GM11168 (cell line): ENCODE data around the gene NCAPH2.

Experiments
- in situ Hi-C: fragments of 300-500 bp; cut with MboI; formaldehyde crosslinking; loops from one replicate; pipeline ENCODE4 v1.12.0; 2022; ENCODE audit warnings: low sequenced_read_pairs; ENCODE audit not compliant: unreplicated experiment

The NCAPH2 gene

DNA sequence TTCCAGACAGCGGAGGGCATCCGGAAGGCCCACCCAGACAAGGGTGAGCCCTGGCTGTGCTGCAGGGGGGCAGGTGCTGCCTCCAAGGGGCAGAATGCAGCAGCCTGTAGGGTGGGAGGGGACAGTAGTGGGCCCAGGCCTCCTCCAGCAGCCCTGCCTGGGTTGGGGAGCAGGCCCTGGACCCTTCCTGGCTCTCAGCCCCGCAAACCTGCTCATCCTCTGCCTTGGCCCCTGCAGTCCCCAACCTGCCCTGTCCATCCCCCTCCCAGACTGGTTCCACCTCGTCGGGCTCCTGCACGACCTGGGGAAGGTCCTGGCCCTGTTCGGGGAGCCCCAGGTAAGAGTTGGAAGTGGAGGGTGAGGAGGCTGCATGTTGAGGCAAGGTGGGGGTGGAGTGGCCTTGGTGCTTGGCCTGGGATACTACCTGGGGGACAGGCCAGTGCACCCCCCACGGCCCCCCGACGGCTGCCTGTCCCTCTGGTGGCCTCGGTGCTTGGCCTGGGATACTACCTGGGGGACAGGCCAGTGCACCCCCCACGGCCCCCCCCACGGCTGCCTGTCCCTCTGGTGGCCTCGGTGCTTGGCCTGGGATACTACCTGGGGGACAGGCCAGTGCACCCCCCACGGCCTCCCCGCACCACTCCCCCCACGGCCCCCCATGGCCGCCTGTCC lies 19.9 kb upstream of the NCAPH2 start:
- in situ Hi-C loops = no loop called here

- in situ Hi-C loops = no loop called here
Measured at GRCh38 chr22:50488886-50489285, 19.1 kb upstream of the NCAPH2 start.

DNA sequence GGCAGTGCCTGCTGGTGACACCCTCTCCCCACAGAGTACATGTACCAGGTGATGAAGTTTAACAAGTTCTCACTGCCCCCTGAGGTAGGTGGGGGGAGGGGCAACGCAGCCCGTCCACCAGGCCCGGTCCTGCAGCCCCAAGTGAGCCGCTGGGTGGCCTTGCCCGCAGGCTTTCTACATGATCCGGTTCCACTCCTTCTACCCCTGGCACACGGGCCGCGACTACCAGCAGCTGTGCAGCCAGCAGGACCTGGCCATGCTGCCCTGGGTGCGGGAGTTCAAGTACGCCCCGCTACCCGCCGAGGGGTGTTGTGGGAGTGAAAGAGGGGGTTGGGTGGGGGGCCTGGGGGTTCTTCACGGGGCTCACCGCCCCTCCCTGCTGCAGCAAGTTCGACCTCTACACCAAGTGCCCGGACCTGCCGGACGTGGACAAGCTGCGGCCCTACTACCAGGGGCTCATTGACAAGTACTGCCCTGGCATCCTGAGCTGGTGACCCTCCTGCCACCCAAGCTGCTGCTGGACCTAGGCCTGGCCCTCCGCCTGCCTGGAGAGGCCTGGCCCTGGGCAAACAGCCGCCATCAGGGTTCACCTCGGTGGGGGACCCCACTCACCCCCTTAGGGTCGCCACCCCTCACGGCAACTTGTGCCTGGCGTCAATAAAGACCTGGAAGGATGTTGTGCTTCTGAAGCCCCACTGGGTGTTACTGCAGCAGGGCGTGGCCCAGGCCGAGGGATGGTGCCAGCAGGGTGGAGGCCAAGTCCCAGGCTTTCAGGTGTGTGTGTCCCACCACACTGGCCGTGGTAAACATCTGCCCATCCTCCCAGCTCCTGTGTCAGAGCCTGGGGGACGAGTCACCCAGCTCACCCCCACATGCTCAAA lies 18.4 kb upstream of the NCAPH2 start:
- in situ Hi-C loops = no loop called here

- in situ Hi-C loops = no loop called here
Measured at GRCh38 chr22:50490531-50491308, 17.3 kb upstream of the NCAPH2 start.

- in situ Hi-C loops = no loop called here
Measured at GRCh38 chr22:50497093-50497492, 10.9 kb upstream of the NCAPH2 start.

GRCh38 chr22:50498322-50498890 lies 9.6 kb upstream of the NCAPH2 start:
- in situ Hi-C loops = no loop called here

DNA sequence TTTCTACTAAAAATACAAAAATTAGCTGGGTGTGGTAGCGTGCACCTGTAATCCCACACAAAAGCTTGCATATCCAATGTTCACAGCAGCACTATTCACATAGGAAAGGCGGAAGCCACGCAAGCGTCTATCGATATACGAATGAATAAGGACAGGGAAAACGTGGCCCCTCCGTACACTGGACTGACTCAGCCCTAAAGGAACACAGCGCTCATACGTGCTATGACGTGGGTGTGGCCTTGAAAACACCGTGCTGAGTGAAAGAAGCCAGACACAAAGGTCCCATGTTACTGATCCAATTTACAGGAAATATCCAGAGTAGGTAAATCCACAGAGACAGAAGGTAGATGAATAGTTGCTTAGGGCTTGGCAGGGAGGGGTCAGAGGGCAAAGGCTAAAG lies 7.6 kb upstream of the NCAPH2 start:
- in situ Hi-C loops = no loop called here

DNA sequence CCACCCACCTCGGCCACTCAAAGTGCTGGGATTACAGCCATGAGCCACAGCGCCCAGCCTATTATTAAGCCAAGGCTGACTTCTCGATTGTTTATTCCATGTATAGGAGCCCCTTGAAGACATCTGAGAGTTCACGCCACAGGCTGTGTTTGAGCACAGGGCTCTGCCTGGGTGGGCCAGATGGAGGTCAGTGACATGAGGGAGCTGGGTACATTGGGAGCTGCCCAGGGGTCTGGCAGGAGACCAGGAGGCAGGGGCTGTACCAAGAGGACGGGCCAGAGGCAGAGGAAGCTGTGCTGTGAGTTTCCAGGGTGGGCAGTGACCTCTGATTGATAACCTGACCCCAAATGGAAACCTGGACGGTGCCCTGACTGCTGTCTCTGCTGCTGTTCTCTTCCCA lies 5.9 kb upstream of the NCAPH2 start:
- in situ Hi-C loops = no loop called here

DNA sequence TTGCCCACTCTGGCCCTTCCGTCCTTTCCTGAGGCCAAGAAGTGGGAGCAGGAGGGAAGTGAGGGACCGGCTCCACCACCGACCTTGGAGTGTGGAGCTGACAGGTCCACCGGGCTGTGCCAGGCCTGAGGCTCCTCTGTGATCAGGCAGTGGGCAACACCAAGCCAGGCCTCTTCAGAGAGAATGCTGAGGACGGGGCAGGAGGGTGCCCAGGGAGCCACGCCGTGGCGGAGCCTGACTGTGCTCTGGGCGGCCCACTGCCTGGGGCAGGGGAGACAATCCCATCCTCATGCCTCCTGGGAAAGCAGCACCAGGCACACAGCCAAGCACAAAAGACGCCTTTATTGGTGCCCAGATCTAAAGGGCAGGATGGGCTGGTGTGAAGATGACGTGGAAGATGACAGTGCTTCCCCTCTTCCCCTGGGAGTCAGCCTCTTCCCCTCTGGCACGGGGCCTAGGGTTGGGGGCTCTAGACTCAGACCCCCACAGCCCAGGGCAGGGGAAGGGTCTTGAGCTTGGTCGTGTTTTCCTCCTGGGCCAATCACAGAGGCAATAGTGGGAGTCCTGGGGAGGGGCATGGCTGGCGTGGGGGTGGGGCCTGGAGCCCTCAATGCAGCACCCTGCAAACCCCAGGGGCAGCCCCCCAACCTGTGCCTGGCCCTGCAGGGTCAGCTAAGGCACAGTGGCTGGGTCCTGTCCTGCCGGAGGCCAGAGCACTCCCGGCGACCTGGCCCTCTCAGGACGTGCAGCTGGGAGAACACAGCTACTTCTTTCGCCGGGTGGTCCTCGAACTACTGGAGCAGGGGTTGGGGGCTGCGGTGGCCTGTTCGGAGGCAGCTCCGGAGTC lies 5.2 kb upstream of the NCAPH2 start:
- in situ Hi-C loops = no loop called here

DNA sequence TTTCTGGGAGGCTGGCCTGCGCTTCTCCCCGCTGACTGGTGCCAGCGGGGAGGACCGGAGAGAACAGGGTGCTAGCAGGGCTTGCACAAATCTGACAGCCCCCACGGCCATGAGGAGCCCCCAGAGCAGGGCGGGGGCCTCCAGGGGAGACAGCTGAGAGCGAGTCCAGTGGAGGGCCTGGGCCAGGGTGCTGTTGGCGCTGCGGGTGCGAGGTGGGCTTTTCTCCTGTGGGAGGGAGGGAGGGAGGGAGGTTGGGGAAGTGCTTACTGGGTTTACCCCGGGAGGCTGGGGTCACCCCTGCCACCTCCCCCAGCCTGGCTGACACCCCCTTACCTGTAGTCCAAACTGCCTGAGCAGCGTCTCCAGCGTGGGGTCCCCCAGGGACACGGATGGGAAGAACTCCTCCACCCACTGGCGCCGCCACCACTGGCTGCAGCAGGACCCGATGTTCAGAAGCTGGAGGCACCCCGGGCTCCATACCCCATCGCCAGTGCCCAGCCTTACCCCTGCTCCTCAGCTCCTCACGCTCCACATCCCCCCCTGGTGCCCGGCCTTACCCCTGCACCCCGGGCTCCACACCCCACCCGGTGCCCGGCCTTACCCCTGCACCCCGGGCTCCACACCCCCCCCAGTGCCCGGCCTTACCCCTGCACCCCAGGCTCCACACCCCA lies 4.4 kb upstream of the NCAPH2 start:
- in situ Hi-C loops = no loop called here

DNA sequence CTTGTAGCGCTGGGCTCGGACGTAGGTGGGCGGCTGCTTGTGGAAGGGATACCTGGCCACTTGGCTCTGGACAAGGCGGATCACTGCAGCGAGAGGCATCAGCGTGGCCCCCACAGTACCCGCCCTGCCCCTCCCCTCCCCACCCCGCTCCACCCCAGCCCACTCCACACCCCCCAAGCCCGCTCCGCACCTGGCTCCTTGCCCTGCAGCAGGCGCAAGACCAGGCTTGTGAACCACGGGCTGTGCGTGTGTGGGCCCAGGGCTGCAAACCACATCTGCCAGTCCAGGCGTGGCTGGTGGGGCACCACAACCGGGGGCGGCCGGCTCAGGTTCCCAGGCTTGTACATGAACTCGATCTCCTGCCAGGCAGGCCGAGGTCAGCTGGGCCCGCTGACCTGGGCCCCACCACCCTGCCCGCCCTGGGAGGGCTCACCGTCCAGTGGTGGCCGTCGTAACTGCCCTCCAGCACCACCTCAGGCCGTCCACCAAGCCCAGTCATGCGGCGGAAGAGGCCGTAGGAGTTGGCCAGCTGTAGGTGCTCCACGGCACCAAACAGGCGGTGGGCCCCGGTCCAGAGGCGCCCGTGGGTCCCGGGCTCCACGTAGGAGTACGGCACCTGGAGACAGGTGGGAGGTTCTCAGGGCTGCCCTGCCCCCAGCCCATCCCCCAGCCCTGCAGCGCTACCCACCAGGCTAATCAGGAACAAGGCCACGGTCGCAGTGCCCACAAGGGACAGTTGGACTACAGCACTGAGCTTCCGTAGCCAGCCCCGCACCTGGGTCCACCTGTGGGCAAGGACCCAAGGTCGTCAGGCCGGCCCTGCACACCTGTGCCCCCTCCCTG lies 3.4 kb upstream of the NCAPH2 start:
- in situ Hi-C loops = no loop called here

GRCh38 chr22:50505276-50505775 lies 2.7 kb upstream of the NCAPH2 start:
- in situ Hi-C loops = no loop called here

- in situ Hi-C loops = no loop called here
Measured at GRCh38 chr22:50505776-50506610, 2.0 kb upstream of the NCAPH2 start.

DNA sequence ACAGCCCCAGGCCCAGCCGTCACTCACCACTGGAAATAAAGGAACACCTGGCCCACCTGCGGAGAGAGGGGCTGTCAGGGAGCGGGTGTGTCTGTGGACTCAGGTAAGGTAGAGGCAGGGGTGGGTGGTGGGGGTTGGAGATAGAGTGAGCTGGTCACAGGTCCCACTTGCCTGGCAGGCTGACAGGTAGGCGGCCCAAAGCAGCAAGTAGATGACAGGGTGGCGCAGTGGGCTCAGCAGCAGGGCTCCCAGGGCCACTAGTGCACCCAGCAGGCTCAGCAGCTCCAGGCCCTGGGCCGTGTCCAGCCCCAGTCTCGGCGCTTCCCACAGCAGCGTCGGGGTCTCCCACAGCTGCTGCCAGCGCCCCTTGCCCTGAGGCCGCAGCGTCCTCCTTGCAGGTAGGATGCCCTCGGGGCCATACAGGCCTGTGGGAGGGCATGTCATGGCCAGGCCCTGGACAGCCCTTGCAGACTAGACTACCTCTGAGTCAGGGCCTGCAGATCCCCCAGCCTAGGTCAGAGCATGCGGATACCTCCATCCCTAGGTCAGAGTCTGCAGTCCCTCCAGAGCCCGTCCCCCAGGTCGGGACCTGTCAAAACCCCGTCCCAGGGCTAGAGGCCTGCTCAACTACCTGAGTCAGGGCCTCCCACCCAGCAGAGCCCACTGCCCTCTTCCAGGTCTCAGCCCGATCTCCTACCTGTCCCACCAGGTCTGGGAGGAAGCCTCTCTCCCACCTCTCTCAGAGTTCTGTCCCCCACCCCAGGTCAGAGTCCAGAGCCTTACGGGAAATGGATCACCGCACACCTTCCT lies 1.2 kb upstream of the NCAPH2 start:
- in situ Hi-C loops = no loop called here

DNA sequence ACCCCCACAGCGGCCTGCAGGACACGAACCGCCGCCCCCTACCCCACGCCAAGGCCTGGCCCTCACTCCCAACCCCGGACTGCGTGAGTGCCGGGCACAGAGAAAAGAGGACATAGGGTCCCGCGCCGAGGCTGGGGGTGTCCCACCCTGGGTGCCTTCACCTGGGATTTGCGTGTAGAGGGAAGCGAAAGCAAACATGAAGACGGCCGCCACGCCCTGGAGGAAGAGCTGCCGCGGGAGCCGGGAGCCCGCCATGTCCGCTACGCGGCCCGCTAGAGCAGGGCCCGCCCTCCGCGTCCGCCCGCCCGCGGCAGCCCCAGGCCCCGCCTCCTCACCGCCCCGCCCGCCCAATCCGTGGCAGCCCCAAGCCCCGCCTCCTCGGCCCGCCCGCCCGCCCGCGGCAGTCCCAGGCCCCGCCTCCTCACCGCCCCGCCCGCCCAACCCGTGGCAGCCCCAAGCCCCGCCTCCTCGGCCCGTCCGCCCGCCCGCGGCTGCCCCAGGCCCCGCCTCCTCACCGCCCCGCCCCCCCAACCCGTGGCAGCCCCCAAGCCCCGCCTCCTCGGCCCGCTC lies 518 bp upstream of the NCAPH2 start, which contains the start of gene LMF2:
Gene LMF2 (minus strand): TSS at position 282 of the 570 bp plus-strand sequence. CDS start 27 bp downstream, at position 255.
- in situ Hi-C loops = no loop called here

DNA sequence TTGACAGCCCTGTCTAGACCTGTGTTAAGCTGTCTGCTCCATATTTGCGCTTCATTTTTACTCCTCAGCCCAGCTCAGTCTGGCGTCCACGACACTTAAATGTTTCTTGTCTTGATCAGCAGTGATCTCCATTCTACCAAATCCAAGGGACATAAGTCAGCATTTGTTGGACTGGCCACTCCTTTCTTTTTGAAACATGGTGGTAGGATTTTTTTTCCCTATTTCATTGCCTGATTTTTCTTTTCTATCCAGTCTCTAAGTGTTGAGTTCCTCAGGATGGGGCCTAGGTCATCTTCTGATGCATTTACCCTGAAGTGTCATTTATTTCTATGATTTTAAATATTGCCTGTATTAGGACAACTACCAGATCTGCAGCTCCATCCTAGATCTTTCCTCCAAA lies 873 bp downstream of the NCAPH2 start:
- in situ Hi-C loops = no loop called here
